HEK293T (cell line): Measurements from ENCODE around the gene TK2.

Experiments used
- BHLHE40 ChIP-seq: fragments of 450-650 bp; IDR thresholded peaks from 2 replicates; pipeline ENCODE4 v1.6.1; 2016; ENCODE audit warnings: mild to moderate bottlenecking, moderate library complexity, borderline replicate concordance
- CTBP1 ChIP-seq: fragments of 450-650 bp; IDR thresholded peaks from 2 replicates; pipeline ENCODE4 v1.6.1; 2016; ENCODE audit warnings: borderline replicate concordance
- ELF4 ChIP-seq: fragments of 450-650 bp; IDR thresholded peaks from 2 replicates; pipeline ENCODE4 v1.6.1; 2017; ENCODE audit warnings: antibody characterized with exemption
- FOXK2 ChIP-seq: fragments of 450-650 bp; IDR thresholded peaks from 2 replicates; pipeline ENCODE4 v1.6.1; 2016; ENCODE audit warnings: mild to moderate bottlenecking
- FOXM1 ChIP-seq: fragments of 450-650 bp; IDR thresholded peaks from 2 replicates; pipeline ENCODE4 v1.6.1; 2017; ENCODE audit warnings: mild to moderate bottlenecking, borderline replicate concordance
- L3MBTL2 ChIP-seq: fragments of 450-650 bp; conservative IDR thresholded peaks from 2 replicates; pipeline ENCODE4 v1.6.1; 2016; ENCODE audit warnings: mild to moderate bottlenecking
- PKNOX1 ChIP-seq: fragments of 450-650 bp; IDR thresholded peaks from 2 replicates; pipeline ENCODE4 v1.6.1; 2016
- SP1 ChIP-seq: fragments of 450-650 bp; IDR thresholded peaks from 2 replicates; pipeline ENCODE4 v1.6.1; 2017
- SUZ12 ChIP-seq: fragments of 450-650 bp; IDR thresholded peaks from 2 replicates; pipeline ENCODE4 v1.6.1; 2016; ENCODE audit warnings: mild to moderate bottlenecking

GRCh38 chr16:66486773-66487579, 62.9 kb downstream of the TK2 start:
- no peak for TF ChIP-seq L3MBTL2
- no peak for TF ChIP-seq SUZ12
- no peak for TF ChIP-seq SP1
- no peak for TF ChIP-seq FOXM1
- TF ChIP-seq PKNOX1: no peak
- no peak for TF ChIP-seq CTBP1
- no peak for TF ChIP-seq FOXK2
- TF ChIP-seq BHLHE40: no peak
- TF ChIP-seq ELF4: no peak
